Ovary (tissue), 3 donors: ENCODE data around the gene PTH1R.

Experiments
- POLR2A ChIP-seq: fragments of 450-650 bp; IDR thresholded peaks from one replicate; pipeline ENCODE4 v1.6.1; 2017; ENCODE audit warnings: antibody characterized with exemption, mild to moderate bottlenecking, moderate library complexity
- TF ChIP-seq, protein P1 (sequence below), 3 donors: fragments of 450-650 bp in 2 of 3; fragments of 200-600 bp in 1 of 3; IDR thresholded peaks; one replicate each; pipeline versions ENCODE4 v1.5.1 to v1.8.0; 2016 to 2022; ENCODE audit warnings: antibody characterized with exemption in 3 of 3, mild to moderate bottlenecking in 1 of 3
- donor health status: DM: no; HTN: no; CAD: no.

GRCh38 chr3:46905661-46906451 is 28.3 kb downstream of the PTH1R start:
- no peak for TF ChIP-seq POLR2A
- TF ChIP-seq, protein P1, sequence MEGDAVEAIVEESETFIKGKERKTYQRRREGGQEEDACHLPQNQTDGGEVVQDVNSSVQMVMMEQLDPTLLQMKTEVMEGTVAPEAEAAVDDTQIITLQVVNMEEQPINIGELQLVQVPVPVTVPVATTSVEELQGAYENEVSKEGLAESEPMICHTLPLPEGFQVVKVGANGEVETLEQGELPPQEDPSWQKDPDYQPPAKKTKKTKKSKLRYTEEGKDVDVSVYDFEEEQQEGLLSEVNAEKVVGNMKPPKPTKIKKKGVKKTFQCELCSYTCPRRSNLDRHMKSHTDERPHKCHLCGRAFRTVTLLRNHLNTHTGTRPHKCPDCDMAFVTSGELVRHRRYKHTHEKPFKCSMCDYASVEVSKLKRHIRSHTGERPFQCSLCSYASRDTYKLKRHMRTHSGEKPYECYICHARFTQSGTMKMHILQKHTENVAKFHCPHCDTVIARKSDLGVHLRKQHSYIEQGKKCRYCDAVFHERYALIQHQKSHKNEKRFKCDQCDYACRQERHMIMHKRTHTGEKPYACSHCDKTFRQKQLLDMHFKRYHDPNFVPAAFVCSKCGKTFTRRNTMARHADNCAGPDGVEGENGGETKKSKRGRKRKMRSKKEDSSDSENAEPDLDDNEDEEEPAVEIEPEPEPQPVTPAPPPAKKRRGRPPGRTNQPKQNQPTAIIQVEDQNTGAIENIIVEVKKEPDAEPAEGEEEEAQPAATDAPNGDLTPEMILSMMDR (IDR thresholded peaks at IDR 0.05): no peak
